Adipocyte (in vitro differentiated cells): ENCODE measurements around the gene CYP3A7.
"Not testable (repeated sequence)": the region's sequence is repeated elsewhere in the genome, so short reads cannot be mapped to it uniquely, and the experiment has no call there.

Experiments used
- DNase-seq: peaks from one replicate; pipeline ENCODE4 v3.0.0-alpha.2; 2015; ENCODE audit warnings: low read depth
- H3K27me3 ChIP-seq: replicated peaks from 2 replicates; pipeline ENCODE4 v1.7.0; 2013; ENCODE audit warnings: mild to moderate bottlenecking, low read length, moderate library complexity; ENCODE audit not compliant: control insufficient read depth, insufficient read depth
- H3K36me3 ChIP-seq: 2 replicates; pipeline ENCODE4 v1.7.0; 2013; ENCODE audit warnings: low read length, mild to moderate bottlenecking, moderate library complexity; ENCODE audit not compliant: control insufficient read depth, insufficient read depth, severe bottlenecking
- H3K4me1 ChIP-seq: 2 replicates; pipeline ENCODE4 v1.7.0; 2013; ENCODE audit warnings: mild to moderate bottlenecking, low read length, moderate library complexity; ENCODE audit not compliant: control insufficient read depth, insufficient read depth
- H3K4me3 ChIP-seq: 2 replicates; pipeline ENCODE4 v1.7.0; 2013; ENCODE audit warnings: mild to moderate bottlenecking, low read length, moderate library complexity
- H3K9ac ChIP-seq: 2 replicates; pipeline ENCODE4 v1.7.0; 2013; ENCODE audit warnings: mild to moderate bottlenecking, low read length, moderate library complexity
- H3K9me3 ChIP-seq: 2 replicates; pipeline ENCODE4 v1.7.0; 2013; ENCODE audit warnings: mild to moderate bottlenecking, low read length, moderate library complexity; ENCODE audit not compliant: control insufficient read depth

CYP3A7 gene

GRCh38 chr7:99766484-99767099 lies 31.6 kb upstream of the CYP3A7 start:
- Histone ChIP-seq H3K27me3 (no peaks in the 10 kb centered on the region), H3K9ac (no peak overlapping the region), H3K9me3 (no peaks in the 10 kb centered on the region), H3K4me3 (no peak overlapping the region), H3K4me1 (peaks cover 10% of the 10 kb centered on the region), H3K36me3 (no peaks in the 10 kb centered on the region)
- DNase-seq = no peak

- Histone ChIP-seq H3K9me3 (no peaks in the 10 kb centered on the region), H3K27me3 (no peaks in the 10 kb centered on the region), H3K4me3 (no peak overlapping the region), H3K4me1 (peaks cover 10% of the 10 kb centered on the region), H3K9ac (no peak overlapping the region), H3K36me3 (no peaks in the 10 kb centered on the region)
- DNase-seq = no peak
These were observed 29.5 kb upstream of the CYP3A7 start for GRCh38 chr7:99764478-99764877.

GRCh38 chr7:99762680-99763327 lies 27.8 kb upstream of the CYP3A7 start:
- no peak overlapping the region for H3K9ac ChIP-seq
- no peaks in the 10 kb centered on the region for H3K9me3 ChIP-seq
- H3K27me3 ChIP-seq = no peaks in the 10 kb centered on the region
- H3K4me3 ChIP-seq = no peak overlapping the region
- no peaks in the 10 kb centered on the region for H3K36me3 ChIP-seq
- peaks cover 10% of the 10 kb centered on the region for H3K4me1 ChIP-seq
- peak; percentile 41 for DNase-seq

GRCh38 chr7:99755085-99755484 lies 20.1 kb upstream of the CYP3A7 start:
- Histone ChIP-seq H3K27me3 (peaks cover 3% of the 10 kb centered on the region), H3K36me3 (no peaks in the 10 kb centered on the region), H3K4me3 (no peak overlapping the region), H3K4me1 (peaks cover 3% of the 10 kb centered on the region), H3K9ac (no peak overlapping the region), H3K9me3 (peaks cover 5% of the 10 kb centered on the region)
- no peak for DNase-seq

- Histone ChIP-seq H3K9ac (no peak overlapping the region), H3K4me3 (no peak overlapping the region), H3K27me3 (peaks cover 14% of the 10 kb centered on the region), H3K36me3 (no peaks in the 10 kb centered on the region), H3K4me1 (peaks cover 3% of the 10 kb centered on the region), H3K9me3 (peaks cover 5% of the 10 kb centered on the region)
- DNase-seq = no peak
These were observed 17.4 kb upstream of the CYP3A7 start for GRCh38 chr7:99752356-99752755.

GRCh38 chr7:99751322-99752052 lies 16.5 kb upstream of the CYP3A7 start:
- H3K9ac ChIP-seq, H3K9me3 ChIP-seq, H3K36me3 ChIP-seq, H3K4me1 ChIP-seq, DNase-seq, H3K4me3 ChIP-seq: not testable (repeated sequence)
- H3K27me3 ChIP-seq = peaks cover 14% of the 10 kb centered on the region

GRCh38 chr7:99748846-99749579 lies 14.0 kb upstream of the CYP3A7 start:
- DNase-seq = no peak
- H3K9me3 ChIP-seq = no peaks in the 10 kb centered on the region
- H3K36me3 ChIP-seq = no peaks in the 10 kb centered on the region
- peaks cover 3% of the 10 kb centered on the region for H3K4me1 ChIP-seq
- no peak overlapping the region for H3K4me3 ChIP-seq
- H3K27me3 ChIP-seq = peaks cover 14% of the 10 kb centered on the region
- H3K9ac ChIP-seq = no peak overlapping the region

GRCh38 chr7:99746915-99747314 lies 11.9 kb upstream of the CYP3A7 start:
- H3K4me3 ChIP-seq, H3K36me3 ChIP-seq, H3K9ac ChIP-seq, DNase-seq, H3K4me1 ChIP-seq, H3K9me3 ChIP-seq: not testable (repeated sequence)
- H3K27me3 ChIP-seq = peaks cover 14% of the 10 kb centered on the region

GRCh38 chr7:99745395-99745794 lies 10.4 kb upstream of the CYP3A7 start:
- not testable (repeated sequence) for H3K9ac ChIP-seq, H3K36me3 ChIP-seq, H3K4me3 ChIP-seq, DNase-seq, H3K9me3 ChIP-seq
- Histone ChIP-seq H3K27me3 (peaks cover 11% of the 10 kb centered on the region), H3K4me1 (peaks cover 11% of the 10 kb centered on the region)

GRCh38 chr7:99742737-99743394 lies 7.9 kb upstream of the CYP3A7 start:
- peaks cover 24% of the 10 kb centered on the region for H3K4me1 ChIP-seq
- H3K27me3 ChIP-seq = peaks cover 5% of the 10 kb centered on the region
- no peak for DNase-seq
- no peak overlapping the region for H3K9ac ChIP-seq
- H3K4me3 ChIP-seq = no peak overlapping the region
- no peaks in the 10 kb centered on the region for H3K36me3 ChIP-seq
- H3K9me3 ChIP-seq = no peaks in the 10 kb centered on the region

- no peak for DNase-seq
- H3K4me1 ChIP-seq = peaks cover 26% of the 10 kb centered on the region
- H3K9me3 ChIP-seq = no peaks in the 10 kb centered on the region
These were observed 6.4 kb upstream of the CYP3A7 start for GRCh38 chr7:99741441-99741795.

More at GRCh38 chr7:99741441-99741795, 6.4 kb upstream of the CYP3A7 start:
- no peaks in the 10 kb centered on the region for H3K36me3 ChIP-seq
- peak overlapping the region; percentile 40 for H3K9ac ChIP-seq
- no peaks in the 10 kb centered on the region for H3K27me3 ChIP-seq
- no peak overlapping the region for H3K4me3 ChIP-seq
